GM23338 (cell line): ENCODE data around the gene TCP11L1. TPM values are rescaled to one million over a fixed set of nuclear protein-coding genes. Genes with fewer than 3 reads are reported as not detected.

Source experiments
- ATAC-seq: fragments of 200-7000 bp; cut with Tn5 transposase; 3 replicates; pipeline ENCODE4 v1.9.1; 2020
- DNase-seq: peaks from one replicate; pipeline ENCODE4 v3.0.0-alpha.2; 2015; ENCODE audit warnings: low spot score
- H2AFZ ChIP-seq: fragments of 200-600 bp; sonication (generic); 2 replicates; pipeline ENCODE4 v1.8.0; 2016; ENCODE audit warnings: antibody characterized with exemption, mild to moderate bottlenecking, moderate library complexity
- H3F3A ChIP-seq: fragments of 200-600 bp; sonication (generic); replicated peaks from 2 replicates; pipeline ENCODE4 v1.8.0; 2017; ENCODE audit warnings: antibody characterized with exemption, mixed run types, low read depth
- H3K27ac ChIP-seq: fragments of 200-600 bp; sonication (generic); 2 replicates; pipeline ENCODE4 v1.6.1; 2016; ENCODE audit warnings: low read depth
- H3K27me3 ChIP-seq: fragments of 200-600 bp; sonication (generic); 2 replicates; pipeline ENCODE4 v1.8.0; 2016; ENCODE audit warnings: mild to moderate bottlenecking, mixed run types, moderate library complexity; ENCODE audit not compliant: insufficient read depth
- H3K36me3 ChIP-seq: fragments of 200-600 bp; sonication (generic); 2 replicates; pipeline ENCODE4 v1.8.0; 2016; ENCODE audit warnings: mild to moderate bottlenecking; ENCODE audit not compliant: insufficient read depth
- H3K4me1 ChIP-seq: fragments of 200-600 bp; sonication (generic); 2 replicates; pipeline ENCODE4 v1.8.0; 2016; ENCODE audit warnings: mild to moderate bottlenecking, moderate library complexity; ENCODE audit not compliant: insufficient read depth
- H3K4me2 ChIP-seq: fragments of 200-600 bp; sonication (generic); 2 replicates; pipeline ENCODE4 v1.7.1; 2017; ENCODE audit warnings: mixed run types
- H3K4me3 ChIP-seq: fragments of 200-600 bp; sonication (generic); 2 replicates; pipeline ENCODE4 v1.6.1; 2016; ENCODE audit warnings: mixed run types
- H3K79me2 ChIP-seq: fragments of 200-600 bp; sonication (generic); replicated peaks from 2 replicates; pipeline ENCODE4 v1.8.0; 2017; ENCODE audit warnings: mild to moderate bottlenecking; ENCODE audit not compliant: insufficient read depth
- H3K9me2 ChIP-seq: fragments of 200-600 bp; sonication (generic); 2 replicates; pipeline ENCODE4 v1.8.0; 2017; ENCODE audit not compliant: insufficient read depth
- H4K20me1 ChIP-seq: fragments of 200-600 bp; sonication (generic); replicated peaks from 2 replicates; pipeline ENCODE4 v1.8.0; 2017; ENCODE audit warnings: mild to moderate bottlenecking; ENCODE audit not compliant: insufficient read depth
- H3K27ac Mint-ChIP-seq: 2 replicates; pipeline ENCODE4 v1.8.0; 2020; ENCODE audit warnings: inconsistent platforms, mild to moderate bottlenecking, moderate library complexity, mixed read lengths
- H3K27me3 Mint-ChIP-seq: 3 replicates; pipeline ENCODE4 v1.8.0; 2022; ENCODE audit warnings: low read depth, mild to moderate bottlenecking, moderate library complexity, mixed read lengths, inconsistent platforms; ENCODE audit not compliant: insufficient read depth, poor library complexity
- H3K36me3 Mint-ChIP-seq: 3 replicates; pipeline ENCODE4 v1.8.0; 2021; ENCODE audit warnings: low read depth, mild to moderate bottlenecking, inconsistent platforms, moderate library complexity, mixed read lengths
- H3K4me1 Mint-ChIP-seq: 3 replicates; pipeline ENCODE4 v1.8.0; 2020; ENCODE audit warnings: mild to moderate bottlenecking, inconsistent platforms, mixed read lengths
- H3K4me3 Mint-ChIP-seq: 3 replicates; pipeline ENCODE4 v1.8.0; 2021; ENCODE audit warnings: moderate library complexity, mild to moderate bottlenecking, inconsistent platforms, mixed read lengths
- H3K9me3 Mint-ChIP-seq: 3 replicates; pipeline ENCODE4 v1.8.0; 2020; ENCODE audit warnings: moderate library complexity, mild to moderate bottlenecking, inconsistent platforms, mixed read lengths
- CREB1 ChIP-seq: fragments of 250-450 bp; sonication (Bioruptor Pico); IDR thresholded peaks from 2 replicates; pipeline ENCODE4 v1.5.0; 2020; ENCODE audit warnings: low read depth, mild to moderate bottlenecking, moderate library complexity
- CTCF ChIP-seq, 2 experiments: fragments of 200-600 bp in 1 of 2; sonication (generic) in 1 of 2; conservative IDR thresholded peaks; 2 replicates each; pipeline versions ENCODE4 v1.5.1 to v1.6.1; 2016 to 2017; ENCODE audit warnings: antibody characterized with exemption in 2 of 2, low read depth in 2 of 2, mild to moderate bottlenecking in 2 of 2, moderate library complexity in 1 of 2
- ETS1 ChIP-seq: IDR thresholded peaks from 2 replicates; pipeline ENCODE4 v1.6.1; 2016; ENCODE audit warnings: antibody characterized with exemption
- EZH2 ChIP-seq: fragments of 200-600 bp; sonication (generic); IDR thresholded peaks from one replicate; pipeline ENCODE4 v1.8.0; 2017; ENCODE audit warnings: antibody characterized with exemption, mild to moderate bottlenecking, low read depth; ENCODE audit not compliant: unreplicated experiment
- EZH2phosphoT487 ChIP-seq: fragments of 200-600 bp; sonication (generic); IDR thresholded peaks from one replicate; pipeline ENCODE4 v1.8.1; 2018; ENCODE audit warnings: antibody characterized with exemption; ENCODE audit not compliant: unreplicated experiment
- JUNB ChIP-seq: IDR thresholded peaks from one replicate; pipeline ENCODE4 v1.6.1; 2016; ENCODE audit warnings: antibody characterized with exemption; ENCODE audit not compliant: unreplicated experiment
- NANOG ChIP-seq: IDR thresholded peaks from 2 replicates; pipeline ENCODE4 v1.6.1; 2016; ENCODE audit warnings: antibody characterized with exemption, borderline replicate concordance
- POLR2AphosphoS5 ChIP-seq: IDR thresholded peaks from 2 replicates; pipeline ENCODE4 v1.6.1; 2016; ENCODE audit warnings: antibody characterized with exemption, low read depth
- REST ChIP-seq: IDR thresholded peaks from one replicate; pipeline ENCODE4 v1.6.1; 2018; ENCODE audit warnings: antibody characterized with exemption; ENCODE audit not compliant: unreplicated experiment
- STAT1 ChIP-seq: IDR thresholded peaks from one replicate; pipeline ENCODE4 v1.6.1; 2016; ENCODE audit warnings: antibody characterized with exemption; ENCODE audit not compliant: unreplicated experiment
- ZNF114 ChIP-seq: fragments of 250-450 bp; sonication (Bioruptor Pico); IDR thresholded peaks from 2 replicates; pipeline ENCODE4 v1.5.0; 2020; ENCODE audit warnings: mild to moderate bottlenecking, moderate library complexity
- ZNF331 ChIP-seq: fragments of 250-450 bp; sonication (Bioruptor Pico); IDR thresholded peaks from 2 replicates; pipeline ENCODE4 v1.5.0; 2020; ENCODE audit warnings: low read depth, mild to moderate bottlenecking, moderate library complexity
- ZNF462 ChIP-seq: fragments of 250-450 bp; sonication (Bioruptor Pico); IDR thresholded peaks from 2 replicates; pipeline ENCODE4 v1.5.0; 2020; ENCODE audit warnings: mild to moderate bottlenecking, moderate library complexity
- polyA plus RNA-seq: library from polyadenylated mRNA; unstranded; fragments of >200 nt; fragmentation: Nextera tagmentation; extraction: Ambion mirVana; gene quantifications from 2 replicates; pipeline ENCODE4 v1.2.1, GENCODE V29; 2016
- total RNA-seq: library from RNA; depleted of rRNA; stranded (reverse); fragments of >200 nt; shearing (Covaris generic); gene quantifications from 2 replicates; pipeline ENCODE4 v1.2.3, GENCODE V29; 2014

TCP11L1 gene
- total and polyA plus RNA-seq, 2 experiments from 2014 or later: 5.0 to 39.0 TPM

- no peaks in the 10 kb centered on the region for H3K79me2 ChIP-seq
- no peak overlapping the region for H3K4me3 Mint-ChIP-seq
- no peaks in the 10 kb centered on the region for H3K36me3 ChIP-seq
- peaks cover 10% of the 10 kb centered on the region for H3K4me1 ChIP-seq
- peaks cover 25% of the 10 kb centered on the region; the same call in 2 of the 3 replicates for H3K4me1 Mint-ChIP-seq
- no peaks in the 10 kb centered on the region for H3F3A ChIP-seq
- ATAC-seq (peak; percentile 57; the same call in 2 of the 3 replicates), DNase-seq (no peak)
- no peak overlapping the region for H3K4me2 ChIP-seq
- no peaks in the 10 kb centered on the region for H3K27me3 Mint-ChIP-seq
- no peak overlapping the region for H3K4me3 ChIP-seq
- 0 out of 2 replicates have a peak overlapping the region, but pooled peaks have one; percentile 1 for H3K27ac ChIP-seq
- H3K27me3 ChIP-seq: no peaks in the 10 kb centered on the region
- no peak for TF ChIP-seq ZNF114
- TF ChIP-seq ETS1: no peak
- no peak for TF ChIP-seq JUNB
- TF ChIP-seq EZH2phosphoT487: no peak
- no peak for TF ChIP-seq REST
- TF ChIP-seq CREB1 (CRISPR knock-in tag): no peak
- no peak for TF ChIP-seq ZNF331
- TF ChIP-seq STAT1: no peak
- no peak for TF ChIP-seq EZH2
- no peak for TF ChIP-seq NANOG
- no peak for TF ChIP-seq POLR2AphosphoS5
- no peak for TF ChIP-seq ZNF462 (CRISPR knock-in tag)
- no peak for TF ChIP-seq CTCF (conservative IDR thresholded peaks at IDR 0.05; ENCODE audit: low read depth in 2 of 2)
- no peaks in the 10 kb centered on the region for H4K20me1 ChIP-seq
- H3K27ac Mint-ChIP-seq: peak overlapping the region; percentile 62
- H3K9me3 Mint-ChIP-seq: no peaks in the 10 kb centered on the region
- no peaks in the 10 kb centered on the region for H3K9me2 ChIP-seq
- H2AFZ ChIP-seq: no peak overlapping the region
- no peaks in the 10 kb centered on the region for H3K36me3 Mint-ChIP-seq
Observed at GRCh38 chr11:33116535-33116934, 77.2 kb downstream of the TCP11L1 start.
